ENCODE measurements around the gene TBC1D12. TPM values are rescaled to one million over a fixed set of nuclear protein-coding genes. Genes with fewer than 3 reads are reported as not detected.

Gene TBC1D12
- total and polyA plus RNA-seq, 2 donors (not counting 3 experiments of a cell fraction or from before 2014, with no cell fraction given), result 2.9 to 7.3 TPM

- Histone ChIP-seq H4K20me1 (replicated peaks; ENCODE audit: control insufficient read depth, extremely low read depth, insufficient read depth, low read length) (no peaks in the 10 kb centered on the region), H3K79me2 (ENCODE audit: control insufficient read depth, insufficient read depth, low read length) (peaks cover 16% of the 10 kb centered on the region), H3K9ac (replicated peaks; ENCODE audit: extremely low read depth, insufficient read depth, low read length) (no peak overlapping the region), H3K9me1 (replicated peaks; ENCODE audit: control insufficient read depth, extremely low read depth, insufficient read depth, low read length) (no peaks in the 10 kb centered on the region), H2AFZ (ENCODE audit: low read depth, low read length) (no peak overlapping the region), H3K4me3 (replicated peaks in 1 of 3; ENCODE audit: insufficient read depth in 1 of 3, low read depth in 1 of 3, low read length in 3 of 3) (no peak overlapping the region), H3K27me3 (ENCODE audit: control insufficient read depth in 2 of 2, insufficient read depth in 2 of 2, low read length in 2 of 2) (no peaks in the 10 kb centered on the region), H3K4me1 (ENCODE audit: control insufficient read depth, extremely low read depth, insufficient read depth, low read length) (no peaks in the 10 kb centered on the region), H3K4me2 (ENCODE audit: insufficient read depth, low read length) (no peak overlapping the region), H3K27ac (ENCODE audit: insufficient read depth, low read depth, low read length) (no peak overlapping the region), H3K36me3 (ENCODE audit: control insufficient read depth in 2 of 2, extremely low read depth in 1 of 2, insufficient read depth in 2 of 2, low read length in 2 of 2) (no peaks in the 10 kb centered on the region), H3K9me3 (replicated peaks; ENCODE audit: control insufficient read depth, insufficient read depth, low read length) (no peaks in the 10 kb centered on the region)
- no peak for DNase-seq (ENCODE audit: low read depth, low spot score)
- FAIRE-seq, result no peak
- intact Hi-C loops (cut with micrococcal nuclease) (no loop called here), dilution Hi-C loops (cut with MboI; ENCODE audit: extremely low pct_ligation_motif_present, low sequenced_read_pairs) (no loop called here)
- ChIA-PET CTCF (interaction anchor here (0.7 to 2.4 kb wide), 2 partner anchors 10 to 19 kb away, joined by 4 to 18 read pairs; no protein-coding TSS in a partner anchor), POLR2A (no interaction called here)
- TF ChIP-seq FOS (IDR thresholded peaks at IDR 0.05; ENCODE audit: borderline replicate concordance, insufficient read depth, low read length) (no peak), POLR2A (IDR thresholded peaks at IDR 0.05; ENCODE audit: low read depth, low read length) (no peak), CTCF (IDR thresholded peaks at IDR 0.05; ENCODE audit: extremely low read depth in 1 of 2, insufficient read depth in 1 of 2, low read depth in 1 of 2, low read length in 2 of 2) (no peak), MYC (IDR thresholded peaks at IDR 0.05; ENCODE audit: low read depth, low read length) (no peak), MAX (IDR thresholded peaks at IDR 0.05; ENCODE audit: insufficient read depth, insufficient read length) (no peak), JUN (IDR thresholded peaks at IDR 0.05; ENCODE audit: borderline replicate concordance, insufficient read depth, insufficient read length, low read depth) (no peak), GATA2 (IDR thresholded peaks at IDR 0.05; ENCODE audit: insufficient read depth, insufficient read length, low read depth, low read length) (no peak), EZH2 (IDR thresholded peaks at IDR 0.05; ENCODE audit: borderline replicate concordance, low read depth, low read length, severe bottlenecking) (no peak), POLR2AphosphoS5 (IDR thresholded peaks at IDR 0.05; ENCODE audit: insufficient read depth, low read depth, low read length) (no peak)
- BruUV-seq (replicated peaks), result no TSS peak
These were observed 22.5 kb downstream of the TBC1D12 start for GRCh38 chr10:94424714-94425337.

Data from endothelial cell of umbilical vein (primary cell).